PC-9 (cell line): ENCODE data around the gene SHCBP1.
A peak's percentile ranks its signal among the peaks of the same experiment; 100 is the strongest.

ENCODE experiments used
- CTCF ChIP-seq: fragments of 200-600 bp; sonication (generic); conservative IDR thresholded peaks from 2 replicates; pipeline ENCODE4 v1.6.1; 2017; ENCODE audit warnings: mixed run types, antibody characterized with exemption, mild to moderate bottlenecking, moderate library complexity
- EZH2 ChIP-seq: fragments of 200-600 bp; sonication (generic); IDR thresholded peaks from 2 replicates; pipeline ENCODE4 v1.8.0; 2017; ENCODE audit warnings: antibody characterized with exemption, low read depth

GRCh38 chr16:46607529-46607928 lies 13.7 kb downstream of the SHCBP1 start:
- peak; percentile 68 for TF ChIP-seq CTCF
- no peak for TF ChIP-seq EZH2
